ENCODE data around the gene GON4L.
A peak's percentile ranks its signal among the peaks of the same experiment; 100 is the strongest.
"Not testable (repeated sequence)": the region's sequence is repeated elsewhere in the genome, so short reads cannot be mapped to it uniquely, and the experiment has no call there.

Gene GON4L

GRCh38 chr1:155856975-155857930 lies at the start of gene GON4L:
TSS of gene GON4L (minus strand) at chr1:155857214. CDS start at chr1:155853780, 3,434 bp downstream.
- DNase-seq (ENCODE audit: low read depth, low spot score) = peak; percentile 97

- no peak for DNase-seq (ENCODE audit: low read depth, low spot score)
Measured at GRCh38 chr1:155904261-155904660, 47.2 kb upstream of the GON4L start.

- DNase-seq (ENCODE audit: low read depth, low spot score) = no peak
Measured at GRCh38 chr1:155900161-155900560, 43.1 kb upstream of the GON4L start.

- no peak for DNase-seq (ENCODE audit: low read depth, low spot score)
Measured at GRCh38 chr1:155899683-155900082, 42.7 kb upstream of the GON4L start.

GRCh38 chr1:155898888-155899287 lies 41.9 kb upstream of the GON4L start:
- DNase-seq (ENCODE audit: low read depth, low spot score) = no peak

GRCh38 chr1:155897746-155898145 lies 40.7 kb upstream of the GON4L start:
- DNase-seq (ENCODE audit: low read depth, low spot score) = no peak

- DNase-seq (ENCODE audit: low read depth, low spot score) = not testable (repeated sequence)
Measured at GRCh38 chr1:155896476-155896875, 39.5 kb upstream of the GON4L start.

- DNase-seq (ENCODE audit: low read depth, low spot score) = not testable (repeated sequence)
Measured at GRCh38 chr1:155895617-155896016, 38.6 kb upstream of the GON4L start.

- peak; percentile 75 for DNase-seq (ENCODE audit: low read depth, low spot score)
Measured at GRCh38 chr1:155893389-155894142, 36.6 kb upstream of the GON4L start.

GRCh38 chr1:155892796-155893195 lies 35.8 kb upstream of the GON4L start:
- DNase-seq (ENCODE audit: low read depth, low spot score) = peak; percentile 74

- no peak for DNase-seq (ENCODE audit: low read depth, low spot score)
Measured at GRCh38 chr1:155890251-155890650, 33.2 kb upstream of the GON4L start.

- DNase-seq (ENCODE audit: low read depth, low spot score) = no peak
Measured at GRCh38 chr1:155889566-155889965, 32.6 kb upstream of the GON4L start.

GRCh38 chr1:155888481-155888880 lies 31.5 kb upstream of the GON4L start:
- DNase-seq (ENCODE audit: low read depth, low spot score) = no peak

GRCh38 chr1:155884982-155885381 lies 28.0 kb upstream of the GON4L start:
- DNase-seq (ENCODE audit: low read depth, low spot score) = no peak

GRCh38 chr1:155884031-155884960 lies 27.3 kb upstream of the GON4L start:
- no peak for DNase-seq (ENCODE audit: low read depth, low spot score)

GRCh38 chr1:155882766-155883165 lies 25.8 kb upstream of the GON4L start:
- no peak for DNase-seq (ENCODE audit: low read depth, low spot score)

GRCh38 chr1:155882235-155882634 lies 25.2 kb upstream of the GON4L start:
- DNase-seq (ENCODE audit: low read depth, low spot score) = no peak

GRCh38 chr1:155880950-155881349 lies 23.9 kb upstream of the GON4L start:
- no peak for DNase-seq (ENCODE audit: low read depth, low spot score)

GRCh38 chr1:155880251-155880650 lies 23.2 kb upstream of the GON4L start:
- DNase-seq (ENCODE audit: low read depth, low spot score) = no peak

GRCh38 chr1:155877945-155878344 lies 20.9 kb upstream of the GON4L start:
- no peak for DNase-seq (ENCODE audit: low read depth, low spot score)

GRCh38 chr1:155873860-155874259 lies 16.8 kb upstream of the GON4L start:
- DNase-seq (ENCODE audit: low read depth, low spot score) = peak; percentile 86
